H1 (cell line): ENCODE results near the gene PARD3. TPM values are rescaled to one million over a fixed set of nuclear protein-coding genes. Genes with fewer than 3 reads are reported as not detected.

Source experiments
- CTCF ChIA-PET: fragments of 300-600 bp; sonication (Branson Sonifier 250); formaldehyde crosslinking; loops from one replicate; lab custom pipeline; 2021; ENCODE audit not compliant: partially characterized antibody; lab: Charles Lee
- POLR2A ChIA-PET: fragments of 300-600 bp; sonication (Branson Sonifier 250); formaldehyde crosslinking; loops from one replicate; lab custom pipeline; 2021; ENCODE audit warnings: inconsistent platforms; ENCODE audit not compliant: partially characterized antibody; lab: Charles Lee
- DNase-seq, 2 experiments: peaks; one replicate each; pipeline versions ENCODE4 v3.0.0 to v3.0.0-alpha.2; 2010 to 2022; ENCODE audit warnings: low spot score in 2 of 2, low read depth in 1 of 2, mixed read lengths in 1 of 2
- FAIRE-seq: peaks from 2 replicates; lab custom pipeline; 2011; peaks lifted over from hg19 to GRCh38; lab: Jason Lieb, UNC
- H2AFZ ChIP-seq: 2 replicates; pipeline ENCODE4 v1.8.1; 2012; ENCODE audit warnings: low read length, inconsistent platforms
- H2AK5ac ChIP-seq: 2 replicates; pipeline ENCODE4 v1.6.1; 2013; ENCODE audit warnings: low read depth, low read length
- H2BK120ac ChIP-seq: replicated peaks from 2 replicates; pipeline ENCODE3; 2013; ENCODE audit warnings: low read depth, low read length, inconsistent platforms
- H2BK12ac ChIP-seq: 2 replicates; pipeline ENCODE4 v1.6.1; 2013; ENCODE audit warnings: low read depth, low read length
- H2BK15ac ChIP-seq: 2 replicates; pipeline ENCODE4 v1.6.1; 2013; ENCODE audit warnings: low read length
- H2BK20ac ChIP-seq: 2 replicates; pipeline ENCODE4 v1.6.1; 2013; ENCODE audit warnings: low read length
- H2BK5ac ChIP-seq: 2 replicates; pipeline ENCODE4 v1.6.1; 2013; ENCODE audit warnings: low read depth, low read length
- H3K14ac ChIP-seq: 2 replicates; pipeline ENCODE4 v1.6.1; 2013; ENCODE audit warnings: inconsistent platforms; ENCODE audit not compliant: insufficient read length
- H3K18ac ChIP-seq: 2 replicates; pipeline ENCODE4 v1.6.1; 2013; ENCODE audit warnings: low read length; ENCODE audit errors: extremely low read depth
- H3K23ac ChIP-seq: 2 replicates; pipeline ENCODE4 v1.6.1; 2013; ENCODE audit warnings: inconsistent platforms; ENCODE audit not compliant: insufficient read length
- H3K23me2 ChIP-seq: 2 replicates; pipeline ENCODE4 v1.6.1; 2013; ENCODE audit warnings: low read depth, low read length
- H3K27ac ChIP-seq: 2 replicates; pipeline ENCODE4 v1.6.1; 2011; ENCODE audit warnings: low read depth, low read length, inconsistent platforms
- H3K27me3 ChIP-seq, 4 experiments: replicated peaks in 1 of 4; 1 replicate in 1 of 4; 2 replicates in 3 of 4; pipeline versions ENCODE4 v1.6.1 to v1.8.1; 2011 to 2013; ENCODE audit warnings: low read length in 3 of 4, mild to moderate bottlenecking in 3 of 4, inconsistent platforms in 2 of 4, mixed read lengths in 2 of 4, moderate library complexity in 1 of 4; ENCODE audit not compliant: control insufficient read depth in 3 of 4, insufficient read depth in 3 of 4; ENCODE audit errors: extremely low read depth in 1 of 4
- H3K36me3 ChIP-seq, 4 experiments: 2 replicates each; pipeline versions ENCODE4 v1.6.1 to v1.8.1; 2011 to 2013; ENCODE audit warnings: mild to moderate bottlenecking in 4 of 4, low read length in 3 of 4, moderate library complexity in 2 of 4, control low read depth in 1 of 4, inconsistent platforms in 1 of 4; ENCODE audit not compliant: insufficient read depth in 4 of 4, control insufficient read depth in 2 of 4
- H3K4ac ChIP-seq: replicated peaks from 2 replicates; pipeline ENCODE3; 2013; ENCODE audit warnings: low read length, low read depth, mixed read lengths, inconsistent platforms; ENCODE audit not compliant: insufficient read length
- H3K4me1 ChIP-seq, 4 experiments: replicated peaks in 1 of 4; 1 replicate in 1 of 4; 2 replicates in 3 of 4; pipeline versions ENCODE4 v1.6.1 to v1.8.1; 2011 to 2013; ENCODE audit warnings: low read length in 3 of 4, inconsistent platforms in 2 of 4, mixed read lengths in 1 of 4; ENCODE audit not compliant: insufficient read depth in 4 of 4, control insufficient read depth in 3 of 4
- H3K4me2 ChIP-seq, 2 experiments: 2 replicates each; pipeline versions ENCODE4 v1.6.1 to v1.8.1; 2011 to 2013; ENCODE audit warnings: low read depth in 2 of 2, low read length in 2 of 2, control low read depth in 1 of 2, inconsistent platforms in 1 of 2, mild to moderate bottlenecking in 1 of 2; ENCODE audit not compliant: insufficient read depth in 1 of 2
- H3K4me3 ChIP-seq, 4 experiments: fragments of 200-600, 300-600 bp in 1 of 4; sonication (generic), shearing (Covaris generic), sonication (Bioruptor Twin) in 1 of 4; 2 replicates each; pipeline versions ENCODE4 v1.5.1 to v1.8.1; 2011 to 2016; ENCODE audit warnings: low read length in 4 of 4, low read depth in 3 of 4, control low read depth in 2 of 4, inconsistent platforms in 2 of 4, mild to moderate bottlenecking in 2 of 4, mixed read lengths in 1 of 4, moderate library complexity in 1 of 4; ENCODE audit not compliant: insufficient read depth in 2 of 4; ENCODE audit errors: extremely low read depth in 1 of 4
- H3K56ac ChIP-seq: replicated peaks from 2 replicates; pipeline ENCODE3; 2013; ENCODE audit warnings: low read depth, mild to moderate bottlenecking, mixed read lengths, low read length, inconsistent platforms; ENCODE audit not compliant: insufficient read length
- H3K79me1 ChIP-seq: 2 replicates; pipeline ENCODE4 v1.6.1; 2013; ENCODE audit warnings: low read depth, low read length, control low read depth
- H3K79me2 ChIP-seq, 2 experiments: 2 replicates each; pipeline versions ENCODE4 v1.6.1 to v1.8.1; 2012 to 2013; ENCODE audit warnings: low read length in 2 of 2, mild to moderate bottlenecking in 2 of 2, inconsistent platforms in 1 of 2; ENCODE audit not compliant: insufficient read depth in 2 of 2, control insufficient read depth in 1 of 2
- H3K9ac ChIP-seq, 4 experiments: replicated peaks in 1 of 4; 1 replicate in 1 of 4; 2 replicates in 3 of 4; pipeline versions ENCODE4 v1.6.1 to v1.8.1; 2011 to 2013; ENCODE audit warnings: low read depth in 3 of 4, low read length in 3 of 4, control low read depth in 2 of 4, mild to moderate bottlenecking in 2 of 4, moderate library complexity in 2 of 4, inconsistent platforms in 1 of 4; ENCODE audit errors: extremely low read depth in 1 of 4
- H3K9me3 ChIP-seq, 2 experiments: 2 replicates each; pipeline versions ENCODE4 v1.6.1 to v1.8.1; 2012 to 2013; ENCODE audit warnings: mild to moderate bottlenecking in 2 of 2, moderate library complexity in 2 of 2, control low read depth in 1 of 2, inconsistent platforms in 1 of 2, low read depth in 1 of 2, low read length in 1 of 2, mixed read lengths in 1 of 2; ENCODE audit not compliant: insufficient read depth in 2 of 2
- H4K20me1 ChIP-seq, 2 experiments: replicated peaks in 1 of 2; 2 replicates each; pipeline versions ENCODE3 to v1.8.1; 2011 to 2013; ENCODE audit warnings: inconsistent platforms in 2 of 2, low read length in 2 of 2, mild to moderate bottlenecking in 1 of 2; ENCODE audit not compliant: insufficient read depth in 2 of 2, control insufficient read depth in 1 of 2
- H4K5ac ChIP-seq: 2 replicates; pipeline ENCODE4 v1.6.1; 2013; ENCODE audit warnings: low read length, low read depth, mixed read lengths, inconsistent platforms; ENCODE audit not compliant: insufficient read length
- H4K8ac ChIP-seq: 2 replicates; pipeline ENCODE4 v1.8.0; 2013; ENCODE audit warnings: mild to moderate bottlenecking, moderate library complexity, low read length, inconsistent platforms; ENCODE audit not compliant: insufficient read depth; ENCODE audit errors: extremely low read depth
- H4K91ac ChIP-seq: replicated peaks from 2 replicates; pipeline ENCODE3; 2013; ENCODE audit warnings: low read length, mixed read lengths, inconsistent platforms; ENCODE audit not compliant: insufficient read length
- CEBPB ChIP-seq: IDR thresholded peaks from 2 replicates; pipeline ENCODE4 v1.6.1; 2012; ENCODE audit warnings: low read depth, low read length
- CTBP2 ChIP-seq: IDR thresholded peaks from 2 replicates; pipeline ENCODE4 v1.7.0; 2011; ENCODE audit warnings: borderline replicate concordance, mild to moderate bottlenecking, moderate library complexity, mixed read lengths, low read length; ENCODE audit not compliant: insufficient read depth, insufficient read length
- EZH2 ChIP-seq: fragments of 200-600 bp; sonication (generic); IDR thresholded peaks from 2 replicates; pipeline ENCODE4 v1.7.1; 2012; ENCODE audit warnings: low read depth, mild to moderate bottlenecking, moderate library complexity, low read length, inconsistent platforms; ENCODE audit not compliant: severe bottlenecking
- JUND ChIP-seq: IDR thresholded peaks from 2 replicates; pipeline ENCODE4 v1.6.1; 2011; ENCODE audit warnings: mild to moderate bottlenecking, improper control_type of control experiment, low read length
- KDM4A ChIP-seq: IDR thresholded peaks from one replicate; pipeline ENCODE4 v1.7.1; 2012; ENCODE audit warnings: low read depth, mild to moderate bottlenecking, moderate library complexity, low read length, inconsistent platforms; ENCODE audit not compliant: severe bottlenecking
- KDM5A ChIP-seq: fragments of 200-600 bp; IDR thresholded peaks from 2 replicates; pipeline ENCODE4 v1.7.1; 2012; ENCODE audit warnings: mild to moderate bottlenecking, low read length, inconsistent platforms, mixed read lengths
- NRF1 ChIP-seq: IDR thresholded peaks from 2 replicates; pipeline ENCODE4 v1.6.1; 2011; ENCODE audit warnings: mild to moderate bottlenecking, low read depth, low read length, improper control_type of control experiment
- RAD21 ChIP-seq, 2 experiments: IDR thresholded peaks in 1 of 2; conservative IDR thresholded peaks in 1 of 2; 2 replicates each; pipeline ENCODE4 v1.6.1; 2011; ENCODE audit warnings: low read depth in 2 of 2, low read length in 2 of 2, improper control_type of control experiment in 1 of 2, inconsistent platforms in 1 of 2, mild to moderate bottlenecking in 1 of 2, moderate library complexity in 1 of 2
- RBBP5 ChIP-seq: IDR thresholded peaks from 2 replicates; pipeline ENCODE4 v1.7.1; 2012; ENCODE audit warnings: low read depth, mild to moderate bottlenecking, inconsistent platforms, low read length, moderate library complexity, borderline replicate concordance
- SIN3A ChIP-seq, 2 experiments: IDR thresholded peaks in 1 of 2; conservative IDR thresholded peaks in 1 of 2; 2 replicates each; pipeline ENCODE4 v1.6.1; 2011 to 2012; ENCODE audit warnings: low read length in 2 of 2, improper control_type of control experiment in 1 of 2, low read depth in 1 of 2, mild to moderate bottlenecking in 1 of 2
- TAF7 ChIP-seq: optimal IDR thresholded peaks from 2 replicates; pipeline ENCODE3; 2011; ENCODE audit warnings: low read depth, mild to moderate bottlenecking, inconsistent platforms, low read length, moderate library complexity, borderline replicate concordance
- WGBS, 2 experiments: shearing (Covaris generic) in 1 of 2; methylation state at CpG; one replicate each; pipeline versions ENCODE4 v1.1.6 to v1.1.7; 2013 to 2015; ENCODE audit warnings: low lambda C conversion rate in 2 of 2, mixed read lengths in 2 of 2, inconsistent platforms in 1 of 2, low coverage in 1 of 2, missing lambda C conversion rate in 1 of 2; ENCODE audit not compliant: insufficient replicate concordance in 2 of 2, insufficient coverage in 1 of 2, insufficient read length in 1 of 2; ENCODE audit errors: extremely low coverage in 1 of 2, missing lambda C conversion rate in 1 of 2; 5-methylcytosine and 5-hydroxymethylcytosine counted together
- polyA plus RNA-seq, 7 experiments: library from polyadenylated mRNA; depleted of rRNA in 3 of 7; stranded (reverse) in 5 of 7; unstranded in 2 of 7; fragments of >200 nt in 5 of 7; fragments of 200-250 nt in 2 of 7; gene quantifications; 1 replicate in 5 of 7; 2 replicates in 1 of 7; 4 replicates in 1 of 7; pipeline versions ENCODE4 v1.2.1 to v1.2.3, GENCODE V29; 2011 to 2013; ENCODE audit warnings: missing spikeins in 2 of 7, mixed read lengths in 2 of 7
- total RNA-seq: library from RNA; stranded (reverse); fragmentation: NEBNext Ultra II Directional; extraction: Animal tissue kit (Norgen Biotek cat#: 25700); gene quantifications from 2 replicates; pipeline ENCODE4 v1.2.1, GENCODE V29; 2021
- TF ChIP-seq, protein P1 (sequence below): IDR thresholded peaks from 2 replicates; pipeline ENCODE4 v1.6.1; 2011; ENCODE audit warnings: low read depth, mild to moderate bottlenecking, low read length; ENCODE audit not compliant: insufficient read depth

Gene PARD3
- total and polyA plus RNA-seq, 2 of the 8 experiments (the other 6 are each of a cell fraction or from before 2014, with no cell fraction given), result 19.7 to 49.1 TPM

DNA sequence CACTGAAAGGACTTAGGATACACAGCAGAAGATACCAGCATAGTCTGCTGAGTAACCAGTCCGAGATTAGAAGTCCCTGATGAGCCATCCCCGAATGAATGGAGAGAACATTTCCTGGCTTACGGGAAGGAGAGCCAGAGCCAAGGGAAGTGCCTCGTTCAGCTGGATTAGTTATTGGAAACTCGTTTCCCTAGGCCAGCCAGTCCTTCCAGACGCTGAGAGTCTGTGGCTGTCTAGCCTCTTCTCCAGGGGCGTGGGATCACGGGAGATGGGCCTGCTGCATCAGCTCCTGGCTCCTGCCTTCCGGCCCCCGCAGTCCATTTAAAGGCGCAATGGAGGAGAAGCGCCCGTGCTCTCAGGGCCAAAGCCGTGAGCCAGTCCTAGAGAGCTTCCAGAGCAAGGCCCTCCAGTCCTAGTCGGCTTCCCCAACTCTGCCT, 712.8 kb downstream of the PARD3 start:
- FAIRE-seq (no peak), DNase-seq (no peak)
- 95% methylated on average over 15 of the region's 15 CpGs; no CpG with 5 or more reads in 1 of the 2 experiments for WGBS, 2 experiments
- Histone ChIP-seq H3K36me3 (no peaks in the 10 kb centered on the region), H2AK5ac (no peak overlapping the region), H3K79me1 (no peaks in the 10 kb centered on the region), H3K18ac (no peak overlapping the region), H4K8ac (no peak overlapping the region), H3K27ac (no peak overlapping the region), H3K27me3 (no peaks in the 10 kb centered on the region), H3K4me1 (peaks cover 0 to 3% (median 1%) of the 10 kb centered on the region in 4 experiments; a peak in 2 of 7 replicates), H3K9me3 (peaks cover 3 to 7% of the 10 kb centered on the region in 2 experiments), H2BK5ac (no peak overlapping the region), H3K23me2 (no peaks in the 10 kb centered on the region), H2BK120ac (no peak overlapping the region), H4K20me1 (no peaks in the 10 kb centered on the region), H3K4me2 (no peak overlapping the region), H3K14ac (no peak overlapping the region), H4K5ac (no peak overlapping the region), H3K4ac (no peak overlapping the region), H3K4me3 (no peak overlapping the region), H2AFZ (peak overlapping the region; percentile 61; the same call in 1 of the 2 replicates), H2BK12ac (no peak overlapping the region), H3K79me2 (no peaks in the 10 kb centered on the region), H3K56ac (no peak overlapping the region), H3K9ac (no peak overlapping the region), H4K91ac (no peak overlapping the region), H3K23ac (no peak overlapping the region), H2BK15ac (no peak overlapping the region), H2BK20ac (no peak overlapping the region)
- POLR2A ChIA-PET, result no interaction called here
- CTCF ChIA-PET, result interaction anchor here (0.6 to 1.4 kb wide), 2 partner anchors 20 to 178 kb away, joined by 3 to 4 read pairs; no protein-coding TSS in a partner anchor
- TF ChIP-seq EZH2 (no peak), RAD21 (IDR thresholded peaks at IDR 0.05 in 1 of 2, conservative IDR thresholded peaks at IDR 0.05 in 1 of 2; ENCODE audit: low read depth in 2 of 2, low read length in 2 of 2) (no peak), CEBPB (no peak), KDM4A (no peak), CTBP2 (no peak), TAF7 (no peak), SIN3A (conservative IDR thresholded peaks at IDR 0.05 in 1 of 2, IDR thresholded peaks at IDR 0.05 in 1 of 2; ENCODE audit: low read depth in 1 of 2, low read length in 2 of 2) (no peak), NRF1 (no peak), RBBP5 (no peak), JUND (no peak), KDM5A (no peak)
- TF ChIP-seq, protein P1, sequence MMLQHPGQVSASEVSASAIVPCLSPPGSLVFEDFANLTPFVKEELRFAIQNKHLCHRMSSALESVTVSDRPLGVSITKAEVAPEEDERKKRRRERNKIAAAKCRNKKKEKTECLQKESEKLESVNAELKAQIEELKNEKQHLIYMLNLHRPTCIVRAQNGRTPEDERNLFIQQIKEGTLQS, result no peak
